Heart right ventricle (tissue), 16 donors: ENCODE data around the gene RBM4B. TPM values are rescaled to one million over a fixed set of nuclear protein-coding genes. Genes with fewer than 3 reads are reported as not detected.

Experiments used
- ATAC-seq, 8 donors: fragments of 200-7000 bp; cut with Tn5 transposase; one replicate each; pipeline ENCODE4 v1.9.1; 2020; ENCODE audit warnings: mild to moderate bottlenecking in 8 of 8, moderate library complexity in 8 of 8, moderate number of reproducible peaks in 1 of 8
- DNase-seq, 2 donors: peaks; one replicate each; pipeline ENCODE4 v3.0.0-alpha.2; 2020
- H3K27ac ChIP-seq, 10 donors: fragments of 200-600 bp; sonication (generic) in 2 of 10; one replicate each; pipeline versions ENCODE4 v1.5.0 to v1.8.0; 2020 to 2022; ENCODE audit warnings: mild to moderate bottlenecking in 3 of 10
- H3K27me3 ChIP-seq, 7 donors: fragments of 200-600 bp; one replicate each; pipeline ENCODE4 v1.8.0; 2021 to 2022; ENCODE audit warnings: mild to moderate bottlenecking in 2 of 7
- H3K36me3 ChIP-seq, 9 donors: fragments of 200-600 bp; sonication (generic) in 1 of 9; one replicate each; pipeline versions ENCODE4 v1.5.0 to v1.8.0; 2020 to 2022; ENCODE audit warnings: mild to moderate bottlenecking in 2 of 9
- H3K4me1 ChIP-seq, 9 donors: fragments of 200-600 bp; sonication (generic) in 1 of 9; one replicate each; pipeline versions ENCODE4 v1.5.0 to v1.8.0; 2020 to 2022; ENCODE audit warnings: mild to moderate bottlenecking in 4 of 9
- H3K4me3 ChIP-seq, 10 donors: fragments of 200-600 bp; sonication (generic) in 2 of 10; one replicate each; pipeline versions ENCODE4 v1.5.0 to v1.8.0; 2020 to 2022; ENCODE audit warnings: mild to moderate bottlenecking in 7 of 10, moderate library complexity in 2 of 10
- H3K9me3 ChIP-seq, 11 donors: fragments of 200-600 bp in 10 of 11; sonication (generic) in 2 of 11; one replicate each; pipeline versions ENCODE4 v1.5.0 to v1.8.0; 2013 to 2022; ENCODE audit warnings: mild to moderate bottlenecking in 2 of 11, control low read depth in 1 of 11, moderate library complexity in 1 of 11
- WGBS, 2 donors: extraction: QIAGEN DNeasy Blood & Tissue Kit; methylation state at CpG; one replicate each; pipeline ENCODE4 v1.1.7; 2013; ENCODE audit warnings: inconsistent platforms in 1 of 2; 5-methylcytosine and 5-hydroxymethylcytosine counted together
- intact Hi-C, 10 donors: fragments of 100-400 bp; cut with DNase I; formaldehyde crosslinking; loops; one replicate each; pipeline versions ENCODE4 v1.11.1 to v1.14.2; 2022
- polyA plus RNA-seq, 2 donors: library from polyadenylated mRNA; stranded (reverse); fragments of 200-250 nt; gene quantifications; one replicate each; pipeline ENCODE4 v1.2.3, GENCODE V29; 2013
- total RNA-seq, 10 donors: library from RNA; stranded (reverse); fragmentation: NEBNext Ultra II Directional in 3 of 10; extraction: Animal tissue kit (Norgen Biotek cat#: 25700) in 3 of 10; gene quantifications; one replicate each; pipeline versions ENCODE4 v1.2.1 to v1.2.4, GENCODE V29; 2021 to 2023
- TF ChIP-seq, protein P1 (sequence below), 9 donors: fragments of 200-600 bp; sonication (generic) in 2 of 9; IDR thresholded peaks; one replicate each; pipeline versions ENCODE4 v1.5.0 to v1.8.0; 2021 to 2022; ENCODE audit warnings: antibody characterized with exemption in 9 of 9, mild to moderate bottlenecking in 5 of 9, moderate library complexity in 1 of 9
- donor health status: Arrhythmogenic right ventricular cardiomyopathy.
- donor health status: ischemic (EF 13 %, LVEDD 7.1; RV severe dilation, severe dysfunction).
- donor health status: healthy with polysubstance abuse.
- donor health status: DM: no; HTN: yes; CAD: no.
- donor health status: DM: no; HTN: no; CAD: no.
- donor health status: ischemic (EF 25% LVEDD 6.9; RV normal size, moderate dysfunction).
- donor health status: ischemic (EF 25% LVEDD 5.7; RV mildly dilated, moderate dysfunction).
- donor health status: healthy.
- donor health status: DM: yes; HTN: yes; CAD: no.
- donor health status: Ischemic cardiomyopathy.
- donor health status: ischemic (EF 35%, LVEDD 5.7; RV mildly dilated, moderate dysfunction).
- donor health status: nonischemic (EF 11% LVEDD 7.7; RV severe dilation, severe dysfunction).
- donor health status: DM: yes; HTN: yes; CAD: no.
- donor health status: PGD.
- donor health status: ischemic (EF 29% LVEDD 5.4; RV normal size, mild dysfunction).
- donor health status: nonischemic (EF 23%, LVEDD 6.1; RV moderate dilation, normal function).

Gene RBM4B
- total and polyA plus RNA-seq, 12 donors = 5.7 to 12.6 (median 9.0) TPM

GRCh38 chr11:66720223-66720898, 42.7 kb upstream of the RBM4B start:
- Histone ChIP-seq H3K27ac (no peak overlapping the region), H3K36me3 (no peaks in the 10 kb centered on the region), H3K4me1 (no peaks in the 10 kb centered on the region), H3K9me3 (no peaks in the 10 kb centered on the region), H3K4me3 (no peak overlapping the region), H3K27me3 (peaks cover 0 to 21% (median 6%) of the 10 kb centered on the region in 7 donors)
- intact Hi-C loops = no loop called here
- TF ChIP-seq, protein P1, sequence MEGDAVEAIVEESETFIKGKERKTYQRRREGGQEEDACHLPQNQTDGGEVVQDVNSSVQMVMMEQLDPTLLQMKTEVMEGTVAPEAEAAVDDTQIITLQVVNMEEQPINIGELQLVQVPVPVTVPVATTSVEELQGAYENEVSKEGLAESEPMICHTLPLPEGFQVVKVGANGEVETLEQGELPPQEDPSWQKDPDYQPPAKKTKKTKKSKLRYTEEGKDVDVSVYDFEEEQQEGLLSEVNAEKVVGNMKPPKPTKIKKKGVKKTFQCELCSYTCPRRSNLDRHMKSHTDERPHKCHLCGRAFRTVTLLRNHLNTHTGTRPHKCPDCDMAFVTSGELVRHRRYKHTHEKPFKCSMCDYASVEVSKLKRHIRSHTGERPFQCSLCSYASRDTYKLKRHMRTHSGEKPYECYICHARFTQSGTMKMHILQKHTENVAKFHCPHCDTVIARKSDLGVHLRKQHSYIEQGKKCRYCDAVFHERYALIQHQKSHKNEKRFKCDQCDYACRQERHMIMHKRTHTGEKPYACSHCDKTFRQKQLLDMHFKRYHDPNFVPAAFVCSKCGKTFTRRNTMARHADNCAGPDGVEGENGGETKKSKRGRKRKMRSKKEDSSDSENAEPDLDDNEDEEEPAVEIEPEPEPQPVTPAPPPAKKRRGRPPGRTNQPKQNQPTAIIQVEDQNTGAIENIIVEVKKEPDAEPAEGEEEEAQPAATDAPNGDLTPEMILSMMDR (IDR thresholded peaks at IDR 0.05) = no peak
- DNase-seq = no peak
- WGBS, 2 donors = 80 to 81% methylated on average over 15 of the region's 15 CpGs
- ATAC-seq = no peak

GRCh38 chr11:66719111-66719872, 41.6 kb upstream of the RBM4B start:
- intact Hi-C loops = loop anchor here in 2 of 10 donors (5.0 to 10.0 kb wide), 2 partner anchors 96 to 98 kb away; no protein-coding TSS in a partner anchor
- Histone ChIP-seq H3K4me1 (no peaks in the 10 kb centered on the region), H3K27ac (no peak overlapping the region), H3K9me3 (no peaks in the 10 kb centered on the region), H3K36me3 (no peaks in the 10 kb centered on the region), H3K27me3 (peaks cover 0 to 17% (median 5%) of the 10 kb centered on the region in 7 donors), H3K4me3 (no peak overlapping the region)
- 80 to 87% methylated on average over 8 of the region's 8 CpGs for WGBS, 2 donors
- ATAC-seq (no peak), DNase-seq (no peak)
- TF ChIP-seq, protein P1 (IDR thresholded peaks at IDR 0.05) = no peak

DNA sequence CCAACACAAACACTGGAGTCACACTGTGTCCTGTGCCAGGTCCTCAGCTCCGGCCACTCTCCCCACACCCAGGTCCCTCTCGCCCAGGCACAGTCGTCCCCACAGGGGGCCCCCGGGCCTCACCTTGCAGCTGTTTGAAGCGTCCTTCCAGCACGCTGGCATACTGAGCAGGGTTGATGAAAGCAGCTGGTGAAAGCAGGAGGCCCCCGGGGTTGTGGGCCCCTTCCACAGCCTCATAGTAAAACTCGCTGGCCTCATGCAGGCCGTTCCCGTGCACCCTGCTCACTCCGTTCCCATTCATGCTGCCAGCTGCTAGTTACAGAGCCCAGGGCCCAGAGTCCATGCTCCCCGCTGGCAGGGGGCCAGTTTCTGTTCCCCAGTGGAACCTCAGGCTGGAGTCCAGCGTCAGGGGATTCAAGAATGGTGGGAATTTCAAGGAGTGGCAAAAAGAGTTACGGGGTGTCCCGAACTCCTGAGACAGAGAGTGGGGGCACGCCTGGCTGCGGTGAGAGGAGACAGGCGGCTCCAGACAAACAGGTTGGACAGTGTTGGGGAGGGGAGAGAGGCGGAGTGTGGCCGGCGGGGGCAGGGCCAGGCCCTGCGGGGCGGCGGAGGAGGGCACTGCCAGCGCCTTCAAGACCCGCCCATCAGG, 40.8 kb upstream of the RBM4B start:
- Histone ChIP-seq H3K27ac (no peak overlapping the region), H3K4me3 (no peak overlapping the region), H3K4me1 (no peaks in the 10 kb centered on the region), H3K9me3 (no peaks in the 10 kb centered on the region), H3K36me3 (no peaks in the 10 kb centered on the region), H3K27me3 (peaks cover 0 to 17% (median 0%) of the 10 kb centered on the region in 7 donors)
- TF ChIP-seq, protein P1 (IDR thresholded peaks at IDR 0.05) = no peak
- no peak for ATAC-seq
- intact Hi-C loops = loop anchor here in 2 of 10 donors (5.0 to 10.0 kb wide), 2 partner anchors 96 to 99 kb away; no protein-coding TSS in a partner anchor
- DNase-seq = no peak
- 64 to 69% methylated on average over 25 to 26 of the region's 26 CpGs for WGBS, 2 donors

GRCh38 chr11:66717925-66718319, 40.2 kb upstream of the RBM4B start:
- Histone ChIP-seq H3K4me3 (no peak overlapping the region), H3K27ac (no peak overlapping the region), H3K27me3 (peaks cover 0 to 17% (median 0%) of the 10 kb centered on the region in 7 donors), H3K36me3 (no peaks in the 10 kb centered on the region), H3K4me1 (no peaks in the 10 kb centered on the region), H3K9me3 (no peaks in the 10 kb centered on the region)
- intact Hi-C loops = loop anchor here in 2 of 10 donors (5.0 to 10.0 kb wide), 2 partner anchors 97 to 99 kb away; no protein-coding TSS in a partner anchor
- TF ChIP-seq, protein P1 (IDR thresholded peaks at IDR 0.05) = no peak
- WGBS, 2 donors = 90 to 92% methylated on average over 14 of the region's 14 CpGs
- no peak for ATAC-seq
- DNase-seq = no peak
